Body of pancreas (tissue), 4 donors: ENCODE measurements around the gene SENP8. TPM values are rescaled to one million over a fixed set of nuclear protein-coding genes. Genes with fewer than 3 reads are reported as not detected.
A peak's percentile ranks its signal among the peaks of the same experiment; 100 is the strongest.

Experiments
- ATAC-seq: fragments of 150-250 bp; one replicate; pipeline ENCODE4 v1.9.1; 2016
- DNase-seq, 4 donors: peaks; one replicate each; pipeline ENCODE4 v3.0.0-alpha.2; 2019
- H3K27ac ChIP-seq, 4 donors: fragments of 200-600 bp; sonication (generic); 1 replicate in 3 of 4; 2 replicates in 1 of 4; pipeline versions ENCODE4 v1.5.1 to v1.6.1; 2016 to 2019; ENCODE audit warnings: mild to moderate bottlenecking in 1 of 4, mixed read lengths in 1 of 4, moderate library complexity in 1 of 4
- H3K27me3 ChIP-seq, 2 donors: fragments of 200-600 bp; sonication (generic); one replicate each; pipeline ENCODE4 v1.6.0; 2016; ENCODE audit warnings: mild to moderate bottlenecking in 1 of 2
- H3K36me3 ChIP-seq, 2 donors: fragments of 200-600 bp; sonication (generic); replicated peaks in 1 of 2; 2 replicates each; pipeline ENCODE4 v1.5.1; 2016; ENCODE audit warnings: low read depth in 2 of 2; ENCODE audit not compliant: insufficient read depth in 1 of 2
- H3K4me1 ChIP-seq: fragments of 200-600 bp; sonication (generic); one replicate; pipeline ENCODE4 v1.6.0; 2016
- H3K4me3 ChIP-seq, 2 donors: fragments of 200-600 bp; sonication (generic); 1 replicate in 1 of 2; 2 replicates in 1 of 2; pipeline ENCODE4 v1.5.1; 2016 to 2019
- H3K9me3 ChIP-seq, 3 donors: fragments of 200-600 bp; sonication (generic); 1 replicate in 2 of 3; 2 replicates in 1 of 3; pipeline ENCODE4 v1.5.1; 2016
- CTCF ChIP-seq, 7 experiments: fragments of 450-650 bp in 4 of 7; fragments of 200-600 bp in 3 of 7; sonication (generic) in 3 of 7; IDR thresholded peaks; one replicate each; pipeline ENCODE4 v1.5.1; 2016 to 2019; ENCODE audit warnings: antibody characterized with exemption in 7 of 7
- POLR2A ChIP-seq, 3 donors: fragments of 450-650 bp; IDR thresholded peaks; one replicate each; pipeline ENCODE4 v1.6.1; 2016; ENCODE audit warnings: antibody characterized with exemption in 3 of 3, mild to moderate bottlenecking in 2 of 3
- WGBS, 2 donors: methylation state at CpG; one replicate each; pipeline ENCODE4 v1.1.5; 2017; 5-methylcytosine and 5-hydroxymethylcytosine counted together
- intact Hi-C: fragments of 100-400 bp; cut with DNase I; formaldehyde crosslinking; loops from one replicate; pipeline ENCODE4 v1.15.1; 2023
- total RNA-seq, 2 donors: library from RNA; depleted of rRNA; stranded (reverse); fragments of >200 nt; gene quantifications; one replicate each; pipeline ENCODE4 v1.1.0, GENCODE V29; 2016

Gene SENP8
- total RNA-seq, 2 donors from 2014 or later, result 2.1 to 5.3 TPM

GRCh38 chr15:72182244-72182643, 64.0 kb downstream of the SENP8 start:
- TF ChIP-seq CTCF (IDR thresholded peaks at IDR 0.05) (no peak), POLR2A (IDR thresholded peaks at IDR 0.05) (no peak)
- WGBS, 2 donors, result 85 to 93% methylated on average over 3 of the region's 3 CpGs
- no peak for DNase-seq
- H3K27me3 ChIP-seq, result no peaks in the 10 kb centered on the region
- H3K36me3 ChIP-seq, result no peaks in the 10 kb centered on the region
- ATAC-seq, result no peak
- H3K4me3 ChIP-seq, result no peak overlapping the region
- H3K9me3 ChIP-seq, result no peaks in the 10 kb centered on the region
- intact Hi-C loops, result no loop called here
- H3K27ac ChIP-seq, result no peak overlapping the region
- H3K4me1 ChIP-seq, result peaks cover 8% of the 10 kb centered on the region

GRCh38 chr15:72182673-72183072, 64.5 kb downstream of the SENP8 start:
- ATAC-seq (no peak), DNase-seq (no peak)
- H3K36me3 ChIP-seq, result no peaks in the 10 kb centered on the region
- H3K9me3 ChIP-seq, result no peaks in the 10 kb centered on the region
- peaks cover 8% of the 10 kb centered on the region for H3K4me1 ChIP-seq
- WGBS, 2 donors, result 76 to 87% methylated on average over 3 of the region's 3 CpGs
- no peak overlapping the region for H3K27ac ChIP-seq
- H3K4me3 ChIP-seq, result no peak overlapping the region
- TF ChIP-seq POLR2A (IDR thresholded peaks at IDR 0.05), result no peak
- TF ChIP-seq CTCF (IDR thresholded peaks at IDR 0.05), result no peak
- no peaks in the 10 kb centered on the region for H3K27me3 ChIP-seq
- intact Hi-C loops, result no loop called here

- WGBS, 2 donors, result 32 to 33% methylated on average over 6 to 12 of the region's 12 CpGs
- no peak overlapping the region for H3K4me3 ChIP-seq
- intact Hi-C loops, result no loop called here
- H3K4me1 ChIP-seq, result peaks cover 8% of the 10 kb centered on the region
- H3K36me3 ChIP-seq, result no peaks in the 10 kb centered on the region
- DNase-seq (no peak), ATAC-seq (no peak)
- no peaks in the 10 kb centered on the region for H3K9me3 ChIP-seq
- no peaks in the 10 kb centered on the region for H3K27me3 ChIP-seq
- TF ChIP-seq CTCF (IDR thresholded peaks at IDR 0.05), result no peak
- TF ChIP-seq POLR2A (IDR thresholded peaks at IDR 0.05), result no peak
- no peak overlapping the region for H3K27ac ChIP-seq
Measured at GRCh38 chr15:72183781-72184164, 65.6 kb downstream of the SENP8 start.

GRCh38 chr15:72184165-72184811, 66.1 kb downstream of the SENP8 start:
- intact Hi-C loops, result no loop called here
- Histone ChIP-seq H3K4me3 (no peak overlapping the region), H3K36me3 (no peaks in the 10 kb centered on the region), H3K27ac (no peak overlapping the region), H3K9me3 (no peaks in the 10 kb centered on the region), H3K27me3 (no peaks in the 10 kb centered on the region), H3K4me1 (peaks cover 8% of the 10 kb centered on the region)
- WGBS, 2 donors, result 4 to 13% methylated on average over 11 to 34 of the region's 34 CpGs
- TF ChIP-seq CTCF (IDR thresholded peaks at IDR 0.05) (no peak), POLR2A (IDR thresholded peaks at IDR 0.05) (peak in 1 of 3 donors; percentile 9)
- ATAC-seq (peak; percentile 78), DNase-seq (peak in 3 of 4 donors; percentile 20 to 51 (median 30))

GRCh38 chr15:72189250-72189902, 71.2 kb downstream of the SENP8 start:
- Histone ChIP-seq H3K4me3 (no peak overlapping the region), H3K36me3 (no peaks in the 10 kb centered on the region), H3K9me3 (no peaks in the 10 kb centered on the region), H3K27me3 (no peaks in the 10 kb centered on the region), H3K27ac (no peak overlapping the region), H3K4me1 (peaks cover 1% of the 10 kb centered on the region)
- DNase-seq, result no peak
- WGBS, 2 donors, result 67 to 76% methylated on average over 2 of the region's 2 CpGs
- no peak for TF ChIP-seq CTCF (IDR thresholded peaks at IDR 0.05)
- TF ChIP-seq POLR2A (IDR thresholded peaks at IDR 0.05), result no peak
- intact Hi-C loops, result no loop called here
- ATAC-seq, result no peak
